GM18867 (cell line): ENCODE data around the gene SLC35C1.
"Not testable (repeated sequence)": the region's sequence is repeated elsewhere in the genome, so short reads cannot be mapped to it uniquely, and the experiment has no call there.

ENCODE experiments used
- ATAC-seq: cut with Tn5 transposase; IDR thresholded peaks from one replicate; pipeline ENCODE4 v1.9.1; 2021; ENCODE audit warnings: mild to moderate bottlenecking, moderate library complexity; ENCODE audit not compliant: unreplicated experiment

The SLC35C1 gene

DNA sequence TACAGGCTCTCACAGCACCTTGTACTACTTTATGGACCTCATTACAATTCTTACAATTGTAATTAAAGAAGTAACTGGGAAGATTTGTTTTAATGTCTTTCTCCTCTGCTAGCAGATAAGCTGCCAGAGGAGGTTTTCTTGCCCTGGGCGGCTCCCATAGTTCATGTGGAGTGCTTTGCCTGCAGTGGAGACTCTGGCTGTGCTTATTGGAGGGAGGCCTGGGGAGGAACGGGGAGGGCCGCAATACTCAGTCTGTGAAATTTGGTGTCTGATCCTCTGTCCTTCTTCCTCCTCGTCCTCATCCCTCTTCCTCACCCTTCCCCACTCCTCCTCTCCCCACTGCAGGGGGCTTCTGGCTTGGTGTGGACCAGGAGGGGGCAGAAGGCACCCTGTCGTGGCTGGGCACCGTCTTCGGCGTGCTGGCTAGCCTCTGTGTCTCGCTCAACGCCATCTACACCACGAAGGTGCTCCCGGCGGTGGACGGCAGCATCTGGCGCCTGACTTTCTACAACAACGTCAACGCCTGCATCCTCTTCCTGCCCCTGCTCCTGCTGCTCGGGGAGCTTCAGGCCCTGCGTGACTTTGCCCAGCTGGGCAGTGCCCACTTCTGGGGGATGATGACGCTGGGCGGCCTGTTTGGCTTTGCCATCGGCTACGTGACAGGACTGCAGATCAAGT is 5.6 kb downstream of the SLC35C1 start:
- no peak for ATAC-seq

DNA sequence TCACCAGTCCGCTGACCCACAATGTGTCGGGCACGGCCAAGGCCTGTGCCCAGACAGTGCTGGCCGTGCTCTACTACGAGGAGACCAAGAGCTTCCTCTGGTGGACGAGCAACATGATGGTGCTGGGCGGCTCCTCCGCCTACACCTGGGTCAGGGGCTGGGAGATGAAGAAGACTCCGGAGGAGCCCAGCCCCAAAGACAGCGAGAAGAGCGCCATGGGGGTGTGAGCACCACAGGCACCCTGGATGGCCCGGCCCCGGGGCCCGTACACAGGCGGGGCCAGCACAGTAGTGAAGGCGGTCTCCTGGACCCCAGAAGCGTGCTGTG is 6.1 kb downstream of the SLC35C1 start:
- no peak for ATAC-seq

DNA sequence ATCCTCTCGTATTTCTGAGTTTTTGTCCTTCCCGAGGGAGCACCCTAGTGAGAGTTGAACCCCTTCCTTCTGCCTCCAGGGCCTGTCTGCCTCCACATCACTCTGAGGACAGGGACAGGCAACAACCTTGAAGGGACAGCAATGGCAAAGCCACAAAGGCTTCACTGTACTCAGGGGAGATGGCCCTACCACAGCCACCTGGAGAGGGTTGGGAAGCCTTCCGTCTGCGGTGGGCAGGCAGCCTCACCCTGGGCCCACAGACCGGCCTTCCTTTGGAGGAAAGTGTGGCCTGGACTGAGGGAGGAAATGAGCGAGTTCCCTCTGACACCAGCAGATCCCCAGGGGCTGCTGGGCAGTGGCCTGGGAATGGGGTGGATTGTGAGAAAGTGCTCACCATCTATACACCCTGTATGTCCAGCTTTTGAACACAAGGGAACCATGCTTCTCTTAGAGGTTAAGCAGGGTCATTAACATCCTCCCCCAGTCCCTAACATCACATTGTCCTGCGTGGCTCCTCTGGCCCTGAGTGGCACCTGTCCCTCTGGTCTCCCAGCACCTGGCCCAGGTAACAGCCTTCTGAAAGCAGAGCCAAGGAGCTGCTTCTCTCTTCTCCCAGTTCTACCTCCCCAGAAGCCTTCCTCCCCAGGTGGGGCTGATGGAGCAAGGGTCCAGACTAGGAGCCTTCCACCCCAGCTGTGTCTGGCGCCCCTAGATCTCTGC is 6.8 kb downstream of the SLC35C1 start:
- ATAC-seq: no peak

DNA sequence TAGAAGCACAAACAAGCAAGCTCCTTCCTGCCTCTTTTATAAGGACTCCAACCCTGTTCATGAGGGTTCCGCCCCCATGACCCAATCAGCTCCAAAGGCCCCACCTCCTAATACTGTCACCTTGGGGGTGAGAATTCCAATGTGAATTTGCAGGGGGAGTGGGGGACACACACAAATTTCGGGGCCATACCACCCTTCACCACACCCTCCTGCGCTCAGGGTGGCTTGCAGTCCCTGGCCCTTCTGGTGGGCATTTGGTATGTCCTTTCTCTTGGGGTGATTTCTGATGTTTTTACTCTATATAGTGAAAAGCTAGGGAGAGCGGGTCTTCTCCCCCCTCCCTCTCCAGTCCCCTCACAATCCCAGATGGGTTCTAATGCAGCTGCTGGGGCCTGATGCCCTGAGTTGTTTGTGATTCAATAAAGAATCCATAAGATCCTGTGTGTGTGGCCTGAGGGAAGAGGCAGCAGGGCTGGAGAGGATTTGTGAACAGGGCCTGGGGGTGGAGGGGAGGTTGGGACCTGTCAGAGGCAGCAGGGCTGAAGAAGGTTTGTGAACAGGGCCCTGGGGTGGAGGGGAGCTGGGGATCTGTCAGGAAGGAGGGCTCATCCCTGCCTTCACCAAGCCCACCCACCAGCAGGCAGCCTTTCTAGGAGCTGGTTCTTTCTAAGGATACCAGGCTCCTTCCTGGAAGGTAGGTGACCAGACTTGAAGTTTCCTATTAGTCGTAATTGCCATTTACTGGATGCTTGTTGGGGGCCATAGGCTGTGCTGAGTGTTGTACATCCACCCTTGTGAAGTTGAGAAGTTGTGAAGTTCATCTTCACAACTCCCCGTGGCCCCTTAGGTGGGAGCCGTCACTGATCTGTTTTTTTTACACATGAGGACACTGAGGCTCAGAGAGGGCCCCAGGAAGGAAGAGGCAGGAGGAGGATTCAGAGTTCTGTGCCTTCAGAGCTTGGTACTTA is 7.9 kb downstream of the SLC35C1 start:
- no peak for ATAC-seq

DNA sequence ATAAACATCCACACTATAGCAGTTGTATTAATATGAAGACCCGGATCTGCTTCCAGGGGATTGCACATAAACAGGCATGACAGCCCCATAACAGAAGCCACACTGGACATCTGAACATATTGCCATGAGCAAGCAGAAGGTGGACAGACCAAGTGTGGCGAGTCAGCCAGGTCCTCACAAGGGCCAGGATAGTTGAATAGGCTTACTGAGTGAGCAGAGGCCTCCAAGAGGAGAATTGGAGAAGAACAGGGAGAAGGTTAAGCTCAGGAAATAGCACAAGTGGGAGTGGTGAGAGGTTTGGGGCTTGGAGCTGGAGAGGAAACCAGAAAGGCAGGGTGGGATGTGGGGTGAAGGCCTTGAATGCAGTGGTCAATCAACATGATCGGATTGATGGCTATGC is 10.8 kb downstream of the SLC35C1 start:
- ATAC-seq: no peak

DNA sequence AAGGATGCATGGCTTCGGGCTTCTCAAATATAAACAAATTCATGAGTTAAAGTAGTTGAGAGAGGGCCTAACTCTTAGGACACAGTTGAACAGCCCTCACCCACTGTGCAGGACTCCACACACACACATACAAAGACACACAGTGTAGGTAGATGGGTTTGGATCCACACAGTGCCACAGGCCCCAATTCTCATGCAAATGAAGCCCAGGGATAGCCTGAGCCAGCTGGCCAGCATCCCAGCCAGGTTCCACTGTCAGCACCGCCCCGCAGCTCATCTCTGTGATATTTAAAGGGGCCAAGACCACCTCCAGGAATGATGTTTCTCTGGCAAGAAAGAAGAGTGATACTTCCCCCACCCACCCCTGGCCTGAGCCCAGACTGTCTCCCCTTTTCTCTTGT is 11.7 kb downstream of the SLC35C1 start:
- ATAC-seq: no peak

DNA sequence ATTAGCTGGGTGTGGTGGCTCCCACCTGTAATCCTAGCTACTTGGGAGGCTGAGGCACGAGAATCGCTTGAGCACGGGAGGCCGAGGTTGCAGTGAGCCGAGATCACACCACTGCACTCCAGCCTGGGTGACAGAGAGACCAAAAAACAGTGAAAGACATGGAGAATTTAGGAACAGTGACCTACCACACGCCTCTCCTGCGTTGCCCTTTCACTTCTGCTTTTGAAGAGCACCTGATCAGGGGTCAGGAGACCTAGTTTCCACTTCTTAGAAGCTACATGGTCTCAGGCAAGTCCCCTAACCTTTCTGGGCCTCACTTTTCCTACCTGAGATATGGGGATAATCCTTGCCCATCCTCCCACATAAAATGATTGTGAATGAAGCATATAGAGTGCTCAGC is 12.2 kb downstream of the SLC35C1 start:
- peak; percentile 91 for ATAC-seq

DNA sequence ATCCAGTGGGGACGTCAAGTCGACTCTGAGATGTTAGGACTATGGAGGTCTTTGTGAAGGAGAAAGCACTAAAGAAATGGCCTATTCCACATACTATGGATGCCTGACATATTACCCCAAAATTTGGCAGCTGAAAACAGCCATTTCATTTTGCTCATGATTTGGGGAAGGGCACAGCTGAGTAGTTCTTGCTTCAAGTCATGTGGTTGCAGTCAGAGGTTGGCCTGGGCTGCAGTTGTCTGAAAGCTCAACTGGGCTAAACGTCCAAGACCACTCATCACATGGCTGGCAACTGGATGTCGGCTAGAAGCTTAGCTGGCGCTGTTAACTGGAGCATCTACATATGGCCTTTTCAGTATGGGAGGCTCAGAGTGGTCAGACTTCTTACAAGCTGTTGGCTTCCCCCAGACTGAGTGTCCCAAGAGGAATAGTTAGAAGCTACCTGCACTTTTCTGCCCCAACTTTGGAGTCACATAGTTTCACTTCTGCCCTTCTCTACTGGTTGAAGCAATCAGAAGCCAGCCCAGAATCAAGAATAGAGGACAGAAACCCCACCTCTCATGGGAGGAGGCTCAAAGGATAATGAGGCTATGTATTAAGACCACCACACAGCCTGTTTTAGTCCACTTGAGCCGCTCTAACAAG is 14.1 kb downstream of the SLC35C1 start:
- no peak for ATAC-seq

DNA sequence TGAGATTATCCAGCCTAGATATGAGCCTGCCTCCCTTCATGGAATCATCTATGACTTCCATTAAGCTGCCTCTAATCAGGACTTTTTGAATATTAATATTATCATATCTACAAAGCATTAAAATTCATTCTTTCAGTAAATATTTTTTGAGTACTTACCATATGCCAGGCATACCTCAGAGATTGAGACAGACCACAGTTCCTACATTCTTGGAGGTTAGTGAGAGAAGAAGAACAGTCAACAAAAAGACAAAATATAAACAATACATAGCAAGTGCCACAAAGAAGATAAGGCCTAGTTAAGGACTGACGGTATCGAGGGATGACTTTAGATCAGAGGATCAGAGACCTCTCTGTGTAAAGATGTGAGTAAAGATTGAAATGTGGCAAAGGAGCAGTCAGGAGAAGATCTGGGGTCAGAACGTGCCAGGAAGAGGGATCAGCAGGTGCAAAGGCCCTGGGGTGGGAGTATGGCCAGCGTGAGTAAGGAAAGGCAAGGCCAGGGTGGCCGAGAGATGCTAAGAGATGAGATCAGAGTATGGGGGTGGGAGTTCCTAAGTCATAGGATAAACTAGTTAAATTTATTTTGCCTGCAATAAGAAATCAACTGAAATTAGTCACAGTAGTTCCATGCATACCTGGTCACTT is 15.4 kb downstream of the SLC35C1 start:
- no peak for ATAC-seq

DNA sequence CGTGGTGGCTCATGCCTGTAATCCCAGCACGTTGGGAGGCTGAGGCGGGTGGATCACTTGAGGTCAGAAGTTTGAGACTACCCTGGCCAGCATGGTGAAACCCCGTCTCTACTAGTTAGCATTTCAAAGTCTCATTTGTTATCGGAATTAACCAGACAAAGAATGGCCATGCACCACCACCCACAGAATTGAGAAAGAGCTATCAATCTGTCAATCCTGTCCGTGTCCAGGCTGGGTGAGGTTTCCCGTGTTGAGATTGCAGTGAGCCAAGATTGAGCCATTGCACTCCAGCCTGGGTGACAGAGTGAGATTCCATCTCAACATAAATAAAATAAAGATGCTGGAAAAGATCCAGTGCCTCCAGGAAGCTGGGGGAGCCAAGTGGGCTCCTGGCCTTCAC is 21.5 kb downstream of the SLC35C1 start:
- not testable (repeated sequence) for ATAC-seq

DNA sequence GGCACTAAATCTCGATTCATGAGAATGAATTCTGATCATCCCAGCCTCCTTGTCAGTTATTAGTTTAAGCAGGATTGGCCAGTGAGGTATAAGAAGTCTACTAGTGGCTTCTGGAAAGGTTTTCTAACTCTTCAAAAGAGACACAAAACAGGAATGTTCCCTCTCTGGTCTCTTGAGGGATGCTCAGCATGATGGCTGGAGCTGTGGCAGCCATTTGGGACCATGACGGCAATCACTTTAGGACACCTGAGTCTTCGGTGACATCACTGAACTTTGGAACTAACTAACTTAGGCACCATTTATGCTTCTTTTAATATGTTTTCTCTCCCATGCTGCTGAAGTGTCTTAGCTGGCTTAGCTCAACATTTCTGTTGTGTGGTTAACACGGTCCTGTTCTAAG is 22.2 kb downstream of the SLC35C1 start:
- ATAC-seq: no peak

DNA sequence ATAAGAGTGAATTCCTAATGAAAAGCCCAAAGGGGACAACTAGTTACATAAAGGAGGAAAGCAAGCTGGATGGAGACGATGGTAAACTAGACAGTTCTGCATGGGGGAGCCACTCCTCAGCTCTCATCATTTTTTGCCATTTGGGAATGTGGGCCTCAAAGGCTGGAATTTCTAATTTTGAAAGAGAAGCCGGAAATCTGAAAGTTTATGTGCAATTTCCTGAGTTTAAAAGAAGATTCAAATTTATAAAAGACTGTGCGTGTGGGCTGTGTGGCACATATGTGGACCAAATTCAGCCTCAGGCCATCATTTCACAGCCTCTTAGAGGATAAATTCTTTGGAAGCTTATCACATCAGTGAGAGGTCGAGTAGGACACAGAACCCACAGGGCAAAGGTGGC is 24.0 kb downstream of the SLC35C1 start:
- ATAC-seq: no peak

DNA sequence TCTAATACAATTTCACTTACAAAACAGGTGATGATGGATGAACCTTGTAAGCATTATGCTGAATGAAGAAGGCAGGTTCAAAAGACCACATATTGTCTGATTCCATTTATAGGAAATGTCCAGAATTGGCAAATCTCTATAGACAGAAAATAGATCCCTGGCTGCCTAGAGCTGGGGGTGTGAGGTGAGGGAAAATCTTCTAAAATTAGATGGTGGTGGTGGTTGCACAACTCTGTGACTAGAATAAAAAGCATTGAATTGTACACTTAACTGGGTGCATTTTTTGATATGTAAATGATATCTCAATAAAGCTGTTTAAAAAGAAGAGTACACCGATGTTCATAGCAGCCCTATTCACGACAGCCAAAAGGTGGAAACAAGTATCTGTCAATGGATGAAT is 25.6 kb downstream of the SLC35C1 start:
- ATAC-seq: no peak

DNA sequence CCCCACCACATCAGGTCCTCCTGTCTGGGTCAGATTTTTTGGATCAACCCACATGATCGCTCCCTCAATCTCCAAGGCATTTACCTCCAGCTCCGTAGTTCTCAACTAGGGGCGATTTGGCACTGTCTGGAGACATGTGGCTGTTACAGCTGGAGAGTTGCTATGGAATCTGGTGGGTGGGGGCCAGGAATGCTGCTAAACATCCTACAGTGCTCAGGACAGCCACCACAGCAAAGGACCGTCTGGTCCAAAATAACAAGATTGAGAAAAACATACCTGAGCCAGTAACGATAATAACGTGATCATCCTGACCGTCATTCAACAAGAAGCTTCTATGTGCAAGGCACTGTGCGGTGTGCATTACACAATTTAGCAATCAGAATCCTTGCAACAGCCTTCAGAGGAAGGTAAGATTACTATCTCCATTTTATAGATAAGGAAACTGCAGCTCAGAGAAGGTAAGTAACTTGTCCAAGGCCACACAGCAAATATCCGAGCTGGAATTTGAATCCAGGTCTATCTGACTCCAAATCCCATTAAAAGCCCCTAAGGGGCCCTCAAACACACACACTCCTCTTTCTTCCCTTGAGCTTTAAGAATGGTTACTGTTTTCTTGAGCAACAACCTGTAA is 28.0 kb downstream of the SLC35C1 start:
- no peak for ATAC-seq

DNA sequence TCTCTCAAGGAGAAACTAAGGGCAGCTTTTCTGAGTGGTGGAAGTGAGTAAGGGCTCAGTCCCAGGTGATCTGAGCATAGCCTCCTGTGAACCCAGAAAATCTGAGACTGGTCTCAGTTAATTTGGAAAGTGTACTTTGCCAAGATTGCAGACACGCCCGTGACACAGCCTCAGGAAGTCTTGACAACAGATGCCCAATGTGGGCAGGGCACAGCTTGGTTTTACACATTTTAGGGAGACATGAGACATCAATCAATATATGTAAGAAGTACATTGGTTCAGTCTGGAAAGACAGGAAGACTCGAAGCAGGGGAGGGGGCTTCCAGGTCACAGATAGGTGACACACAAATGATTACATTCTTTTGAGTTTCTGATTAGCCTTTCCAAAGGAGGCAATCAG is 28.8 kb downstream of the SLC35C1 start:
- no peak for ATAC-seq

DNA sequence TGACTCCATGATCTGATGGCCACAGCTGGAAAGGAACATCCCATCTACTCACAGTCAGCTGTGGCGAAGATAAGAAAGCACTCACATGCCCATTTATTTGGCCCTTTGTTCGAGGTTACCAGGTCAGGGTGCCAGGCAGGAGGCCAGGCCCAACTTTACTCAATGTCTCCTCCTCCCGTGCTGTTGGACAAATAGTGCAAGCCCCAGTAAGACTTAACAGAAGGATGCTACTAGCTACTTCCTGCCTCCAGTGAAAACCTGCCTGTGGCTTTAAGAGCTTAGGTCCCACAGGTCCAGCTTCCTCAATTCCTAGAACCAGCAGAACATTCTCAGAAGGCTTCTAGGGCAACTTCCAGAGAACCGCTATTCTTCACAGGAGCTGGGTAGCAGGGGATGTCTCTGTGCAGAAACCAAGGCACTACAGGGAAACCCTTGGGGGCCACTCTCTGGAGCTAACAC is 29.4 kb downstream of the SLC35C1 start:
- ATAC-seq: no peak

DNA sequence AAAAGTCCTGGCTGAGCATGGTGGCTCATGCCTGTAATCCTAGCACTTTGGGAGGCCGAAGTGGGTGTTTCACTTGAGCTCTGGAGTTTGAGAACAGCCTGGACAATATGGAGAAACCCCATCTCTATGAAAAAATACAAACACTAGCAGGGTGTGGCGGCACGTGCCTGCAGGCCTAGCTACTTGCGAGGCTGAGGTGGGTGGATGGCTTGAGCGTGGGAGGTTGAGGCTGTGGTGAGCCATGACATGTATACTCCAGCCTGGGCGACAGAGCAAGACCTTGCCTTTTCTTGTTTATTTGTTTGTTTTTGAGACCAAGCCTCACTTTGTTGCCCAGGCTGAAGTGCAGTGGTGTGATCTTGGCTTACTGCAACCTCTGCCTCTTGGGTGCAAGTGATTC is 34.3 kb downstream of the SLC35C1 start:
- no peak for ATAC-seq

DNA sequence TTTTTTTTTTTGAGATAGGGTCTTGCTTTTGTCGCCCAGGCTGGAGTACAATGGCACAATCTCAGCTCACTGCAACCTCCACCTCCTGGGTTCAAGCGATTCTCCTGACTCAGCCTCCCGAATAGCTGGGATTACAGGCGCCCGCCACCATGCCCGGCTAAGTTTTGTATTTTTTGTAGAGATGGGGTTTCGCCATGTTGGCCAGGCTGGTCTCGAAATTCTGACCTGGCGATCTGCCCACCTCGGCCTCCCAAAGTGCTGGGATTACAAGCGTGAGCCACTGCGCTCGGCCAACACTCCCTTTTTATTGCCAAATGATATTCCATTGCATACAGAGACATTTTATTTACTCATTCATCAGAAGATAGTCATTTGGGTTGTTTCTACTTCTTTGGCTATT is 35.3 kb downstream of the SLC35C1 start:
- ATAC-seq: not testable (repeated sequence)

DNA sequence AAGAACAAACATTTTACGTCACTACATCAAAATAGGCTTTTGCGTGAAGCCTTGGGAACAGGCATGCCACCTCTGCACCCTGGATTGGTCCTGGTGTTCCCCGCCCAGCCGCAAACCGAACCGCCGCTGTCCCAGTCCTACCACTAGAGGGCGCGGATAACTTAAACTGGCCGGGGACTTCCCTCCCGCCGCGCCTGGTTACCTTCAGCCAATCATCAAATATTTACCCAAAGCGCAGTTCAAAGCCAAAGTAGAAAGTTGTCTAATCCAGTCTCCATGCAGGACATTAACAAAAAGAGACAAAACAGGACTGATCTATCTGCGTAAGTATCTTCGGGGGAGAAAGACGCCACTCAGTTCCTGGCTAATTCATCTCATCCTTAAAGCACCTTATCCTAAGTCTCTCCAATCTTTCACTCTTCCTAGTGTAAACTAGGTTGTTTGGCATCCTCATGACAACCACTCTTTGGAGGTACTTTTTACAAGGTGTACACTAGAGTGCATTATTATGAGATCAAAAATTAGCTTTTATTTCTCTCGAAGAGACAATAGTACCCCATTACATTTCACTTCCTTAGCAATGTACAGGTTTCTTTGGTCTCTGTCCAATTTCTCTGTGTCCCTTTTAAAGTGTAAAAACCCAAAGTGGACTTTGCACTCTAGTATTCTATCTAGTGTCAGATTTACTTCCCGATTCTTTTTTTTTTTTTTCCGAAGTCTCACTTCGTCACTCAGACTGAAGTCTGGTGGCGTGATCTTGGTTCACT is 38.4 kb downstream of the SLC35C1 start:
- ATAC-seq: peak; percentile 27
